ENCODE results near the gene RAB37.

RAB37 gene

GRCh38 chr17:74695629-74696028 lies 41.4 kb upstream of the RAB37 start:
- H3K27ac ChIP-seq, result no peak overlapping the region
- H3K4me3 ChIP-seq (ENCODE audit: low read depth, low read length), result no peak overlapping the region
- no peaks in the 10 kb centered on the region for H3K36me3 ChIP-seq (ENCODE audit: control insufficient read depth, insufficient read depth, low read length)
- no peak overlapping the region for H2AFZ ChIP-seq
- no peak overlapping the region for H3K9ac ChIP-seq
- no peaks in the 10 kb centered on the region for H3K27me3 ChIP-seq (ENCODE audit: control insufficient read depth, insufficient read depth, low read length)
- H3K4me2 ChIP-seq (ENCODE audit: low read length), result no peak overlapping the region
- no peaks in the 10 kb centered on the region for H3K9me3 ChIP-seq (ENCODE audit: control insufficient read depth, low read length)
- no peaks in the 10 kb centered on the region for H3K4me1 ChIP-seq
- no peak for TF ChIP-seq CTCF (IDR thresholded peaks at IDR 0.05)
- no peaks in the 10 kb centered on the region for H3K79me2 ChIP-seq

GRCh38 chr17:74697515-74697914 lies 39.5 kb upstream of the RAB37 start:
- TF ChIP-seq CTCF (IDR thresholded peaks at IDR 0.05), result no peak
- no peaks in the 10 kb centered on the region for H3K79me2 ChIP-seq
- H3K27ac ChIP-seq, result no peak overlapping the region

GRCh38 chr17:74698069-74698468 lies 39.0 kb upstream of the RAB37 start:
- Histone ChIP-seq H3K9ac (no peak overlapping the region), H3K9me3 (ENCODE audit: control insufficient read depth, low read length) (no peaks in the 10 kb centered on the region), H3K4me3 (ENCODE audit: low read depth, low read length) (no peak overlapping the region), H3K79me2 (no peaks in the 10 kb centered on the region), H3K27ac (no peak overlapping the region), H3K27me3 (ENCODE audit: control insufficient read depth, insufficient read depth, low read length) (no peaks in the 10 kb centered on the region), H3K4me2 (ENCODE audit: low read length) (no peak overlapping the region), H3K4me1 (no peaks in the 10 kb centered on the region), H2AFZ (no peak overlapping the region), H3K36me3 (ENCODE audit: control insufficient read depth, insufficient read depth, low read length) (no peaks in the 10 kb centered on the region)
- TF ChIP-seq CTCF (IDR thresholded peaks at IDR 0.05), result no peak

More at GRCh38 chr17:74697515-74697914, 39.5 kb upstream of the RAB37 start:
- H3K36me3 ChIP-seq (ENCODE audit: control insufficient read depth, insufficient read depth, low read length), result no peaks in the 10 kb centered on the region
- no peaks in the 10 kb centered on the region for H3K9me3 ChIP-seq (ENCODE audit: control insufficient read depth, low read length)
- no peaks in the 10 kb centered on the region for H3K27me3 ChIP-seq (ENCODE audit: control insufficient read depth, insufficient read depth, low read length)
- no peak overlapping the region for H3K4me3 ChIP-seq (ENCODE audit: low read depth, low read length)
- no peak overlapping the region for H3K9ac ChIP-seq
- H3K4me2 ChIP-seq (ENCODE audit: low read length), result no peak overlapping the region
- no peak overlapping the region for H2AFZ ChIP-seq
- H3K4me1 ChIP-seq, result no peaks in the 10 kb centered on the region

GRCh38 chr17:74699236-74699635 lies 37.8 kb upstream of the RAB37 start:
- no peaks in the 10 kb centered on the region for H3K79me2 ChIP-seq
- no peak overlapping the region for H3K9ac ChIP-seq
- H2AFZ ChIP-seq, result no peak overlapping the region
- H3K4me2 ChIP-seq (ENCODE audit: low read length), result no peak overlapping the region
- no peaks in the 10 kb centered on the region for H3K4me1 ChIP-seq
- H3K4me3 ChIP-seq (ENCODE audit: low read depth, low read length), result no peak overlapping the region
- H3K27ac ChIP-seq, result no peak overlapping the region
- no peaks in the 10 kb centered on the region for H3K36me3 ChIP-seq (ENCODE audit: control insufficient read depth, insufficient read depth, low read length)
- no peak for TF ChIP-seq CTCF (IDR thresholded peaks at IDR 0.05)
- H3K27me3 ChIP-seq (ENCODE audit: control insufficient read depth, insufficient read depth, low read length), result no peaks in the 10 kb centered on the region
- H3K9me3 ChIP-seq (ENCODE audit: control insufficient read depth, low read length), result no peaks in the 10 kb centered on the region

- no peak overlapping the region for H3K27ac ChIP-seq
- H3K4me3 ChIP-seq (ENCODE audit: low read depth, low read length), result no peak overlapping the region
- H3K4me2 ChIP-seq (ENCODE audit: low read length), result no peak overlapping the region
- no peaks in the 10 kb centered on the region for H3K27me3 ChIP-seq (ENCODE audit: control insufficient read depth, insufficient read depth, low read length)
- H2AFZ ChIP-seq, result no peak overlapping the region
- no peak overlapping the region for H3K9ac ChIP-seq
- H3K79me2 ChIP-seq, result no peaks in the 10 kb centered on the region
- TF ChIP-seq CTCF (IDR thresholded peaks at IDR 0.05), result no peak
- no peaks in the 10 kb centered on the region for H3K9me3 ChIP-seq (ENCODE audit: control insufficient read depth, low read length)
- H3K4me1 ChIP-seq, result no peaks in the 10 kb centered on the region
- H3K36me3 ChIP-seq (ENCODE audit: control insufficient read depth, insufficient read depth, low read length), result no peaks in the 10 kb centered on the region
Measured at GRCh38 chr17:74702116-74702871, 34.8 kb upstream of the RAB37 start.

Measured in parathyroid adenoma (tissue), 2 donors.